Sigmoid colon (tissue), 7 donors: ENCODE data around the gene KRTAP10-6. TPM values are rescaled to one million over a fixed set of nuclear protein-coding genes. Genes with fewer than 3 reads are reported as not detected.
"Not testable (repeated sequence)": the region's sequence is repeated elsewhere in the genome, so short reads cannot be mapped to it uniquely, and the experiment has no call there.

ENCODE experiments used
- DNase-seq: peaks from one replicate; pipeline ENCODE4 v3.0.0-alpha.2; 2019
- H3K27ac ChIP-seq, 4 donors: fragments of 200-600 bp; sonication (generic); one replicate each; pipeline ENCODE4 v1.5.1; 2016 to 2019; ENCODE audit warnings: mild to moderate bottlenecking in 1 of 4
- H3K27me3 ChIP-seq, 3 donors: fragments of 200-600 bp; sonication (generic); one replicate each; pipeline ENCODE4 v1.5.1; 2019; ENCODE audit warnings: mild to moderate bottlenecking in 1 of 3
- H3K36me3 ChIP-seq, 4 donors: fragments of 200-600 bp; sonication (generic); one replicate each; pipeline ENCODE4 v1.5.1; 2016 to 2019
- H3K4me1 ChIP-seq, 4 donors: fragments of 200-600 bp; sonication (generic); one replicate each; pipeline ENCODE4 v1.5.1; 2017 to 2019
- H3K4me3 ChIP-seq, 4 donors: fragments of 200-600 bp; sonication (generic); one replicate each; pipeline ENCODE4 v1.5.1; 2017 to 2019; ENCODE audit warnings: mild to moderate bottlenecking in 2 of 4, moderate library complexity in 1 of 4
- H3K9me3 ChIP-seq, 4 donors: fragments of 200-600 bp in 3 of 4; sonication (generic) in 3 of 4; one replicate each; pipeline versions ENCODE4 v1.5.1 to v1.6.1; 2013 to 2019
- CTCF ChIP-seq, 4 experiments: fragments of 450-650 bp in 3 of 4; fragments of 200-600 bp in 1 of 4; IDR thresholded peaks; one replicate each; pipeline ENCODE4 v1.5.1; 2016 to 2019; ENCODE audit warnings: antibody characterized with exemption in 4 of 4, mild to moderate bottlenecking in 3 of 4, moderate library complexity in 2 of 4
- EP300 ChIP-seq, 4 donors: sonication (generic); formaldehyde crosslinking; IDR thresholded peaks; one replicate each; pipeline ENCODE4 v1.6.1; 2017; ENCODE audit warnings: antibody characterized with exemption in 4 of 4
- POLR2A ChIP-seq, 2 donors: fragments of 450-650 bp; IDR thresholded peaks; one replicate each; pipeline ENCODE4 v1.6.1; 2016; ENCODE audit warnings: antibody characterized with exemption in 2 of 2, mild to moderate bottlenecking in 2 of 2, moderate library complexity in 2 of 2
- POLR2AphosphoS5 ChIP-seq, 4 donors: sonication (generic); formaldehyde crosslinking; IDR thresholded peaks; one replicate each; pipeline ENCODE4 v1.6.1; 2017; ENCODE audit warnings: antibody characterized with exemption in 4 of 4
- WGBS, 2 donors: extraction: QIAGEN DNeasy Blood & Tissue Kit; methylation state at CpG; one replicate each; pipeline ENCODE4 v1.1.7; 2013; 5-methylcytosine and 5-hydroxymethylcytosine counted together
- intact Hi-C: fragments of 100-400 bp; cut with DNase I; formaldehyde crosslinking; loops from one replicate; pipeline ENCODE4 v1.15.1; 2023
- polyA plus RNA-seq, 3 donors: library from polyadenylated mRNA; stranded (reverse); fragments of 200-250 nt; gene quantifications; one replicate each; pipeline ENCODE4 v1.2.3, GENCODE V29; 2013
- total RNA-seq, 4 donors: library from RNA; depleted of rRNA; stranded (reverse); fragments of >200 nt; gene quantifications; one replicate each; pipeline ENCODE4 v1.1.0, GENCODE V29; 2016
- donor health status: healthy with polysubstance abuse.
- donor health status: Bipolar disorder and iron deficiency.
- donor health status: healthy.

KRTAP10-6 gene
- total and polyA plus RNA-seq, 7 donors: not detected

GRCh38 chr21:44602463-44602850 is 10.2 kb upstream of the KRTAP10-6 start:
- H3K36me3 ChIP-seq: no peaks in the 10 kb centered on the region

GRCh38 chr21:44601596-44602462 is 9.5 kb upstream of the KRTAP10-6 start:
- Histone ChIP-seq H3K27me3 (peaks cover 0 to 39% (median 15%) of the 10 kb centered on the region in 3 donors), H3K36me3 (no peaks in the 10 kb centered on the region), H3K27ac (no peak overlapping the region), H3K4me3 (no peak overlapping the region), H3K4me1 (no peaks in the 10 kb centered on the region), H3K9me3 (no peaks in the 10 kb centered on the region)
- 66 to 80% methylated on average over 23 of the region's 23 CpGs for WGBS, 2 donors
- no peak for TF ChIP-seq CTCF (IDR thresholded peaks at IDR 0.05)
- no peak for TF ChIP-seq POLR2AphosphoS5 (IDR thresholded peaks at IDR 0.05)
- no peak for TF ChIP-seq EP300 (IDR thresholded peaks at IDR 0.05)
- no peak for TF ChIP-seq POLR2A (IDR thresholded peaks at IDR 0.05)
- no peak for DNase-seq
- intact Hi-C loops: no loop called here

More at GRCh38 chr21:44602463-44602850, 10.2 kb upstream of the KRTAP10-6 start:
- WGBS, 2 donors: 61 to 82% methylated on average over 20 to 21 of the region's 21 CpGs
- Histone ChIP-seq H3K27me3 (peaks cover 0 to 39% (median 15%) of the 10 kb centered on the region in 3 donors), H3K4me1 (no peaks in the 10 kb centered on the region), H3K27ac (no peak overlapping the region), H3K9me3 (no peaks in the 10 kb centered on the region), H3K4me3 (no peak overlapping the region)
- no peak for TF ChIP-seq POLR2AphosphoS5 (IDR thresholded peaks at IDR 0.05)
- TF ChIP-seq EP300 (IDR thresholded peaks at IDR 0.05): no peak
- TF ChIP-seq CTCF (IDR thresholded peaks at IDR 0.05): no peak
- TF ChIP-seq POLR2A (IDR thresholded peaks at IDR 0.05): no peak
- intact Hi-C loops: no loop called here
- DNase-seq: no peak

DNA sequence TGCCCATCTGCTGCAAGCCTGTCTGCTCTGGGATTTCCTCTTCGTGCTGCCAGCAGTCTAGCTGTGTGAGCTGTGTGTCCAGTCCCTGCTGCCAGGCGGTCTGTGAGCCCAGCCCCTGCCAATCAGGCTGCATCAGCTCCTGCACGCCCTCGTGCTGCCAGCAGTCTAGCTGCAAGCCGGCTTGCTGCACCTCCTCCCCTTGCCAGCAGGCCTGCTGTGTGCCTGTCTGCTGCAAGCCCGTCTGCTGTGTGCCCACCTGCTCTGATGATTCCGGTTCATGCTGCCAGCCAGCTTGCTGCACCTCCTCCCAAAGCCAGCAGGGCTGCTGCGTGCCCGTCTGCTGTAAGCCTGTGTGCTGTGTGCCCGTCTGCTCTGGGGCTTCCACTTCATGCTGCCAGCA is 8.8 kb upstream of the KRTAP10-6 start:
- peaks cover 0 to 39% (median 15%) of the 10 kb centered on the region in 3 donors for H3K27me3 ChIP-seq
- H3K4me3 ChIP-seq: not testable (repeated sequence)

DNA sequence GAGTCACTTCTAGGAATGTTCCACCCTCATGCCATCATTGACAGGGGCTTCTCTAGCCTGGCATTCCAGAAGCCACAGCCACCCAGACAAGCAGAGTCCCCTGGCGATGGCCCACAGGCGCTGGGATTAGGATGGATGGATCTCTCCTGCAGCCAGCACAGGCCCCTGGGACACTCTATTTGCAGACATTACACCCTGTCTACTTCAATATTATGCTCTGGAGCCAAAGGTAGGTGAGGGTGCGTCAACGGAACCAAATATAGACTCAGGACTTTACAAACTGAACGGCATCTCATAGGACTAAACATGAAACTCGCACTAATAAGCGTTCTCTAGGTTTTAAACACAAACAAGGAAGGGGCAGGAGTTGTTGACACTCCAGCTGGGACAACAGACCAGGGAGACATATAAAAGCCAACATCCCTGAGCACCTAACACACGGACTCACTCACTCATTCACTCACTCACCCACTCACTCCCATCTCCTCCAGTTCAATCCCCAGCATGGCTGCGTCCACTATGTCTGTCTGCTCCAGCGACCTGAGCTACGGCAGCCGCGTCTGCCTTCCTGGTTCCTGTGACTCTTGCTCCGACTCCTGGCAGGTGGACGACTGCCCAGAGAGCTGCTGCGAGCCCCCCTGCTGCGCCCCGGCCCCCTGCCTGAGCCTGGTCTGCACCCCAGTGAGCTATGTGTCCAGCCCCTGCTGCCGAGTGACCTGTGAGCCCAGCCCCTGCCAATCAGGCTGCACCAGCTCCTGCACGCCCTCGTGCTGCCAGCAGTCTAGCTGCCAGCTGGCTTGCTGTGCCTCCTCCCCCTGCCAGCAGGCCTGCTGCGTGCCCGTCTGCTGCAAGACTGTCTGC is 8.0 kb upstream of the KRTAP10-6 start, which contains the start of gene KRTAP10-7:
Gene KRTAP10-7, plus strand, starts transcription at position 480 of the 861 bp plus-strand sequence. Its CDS starts 25 bp downstream, at position 505.
- H3K9me3 ChIP-seq, intact Hi-C loops, H3K27ac ChIP-seq, H3K4me1 ChIP-seq, H3K4me3 ChIP-seq, DNase-seq, H3K36me3 ChIP-seq: not testable (repeated sequence)
- 48 to 72% methylated on average over 23 of the region's 23 CpGs for WGBS, 2 donors
- H3K27me3 ChIP-seq: peaks cover 0 to 39% (median 15%) of the 10 kb centered on the region in 3 donors

More for the DNA sequence above, 8.8 kb upstream of the KRTAP10-6 start:
- H3K9me3 ChIP-seq, H3K4me1 ChIP-seq, H3K36me3 ChIP-seq, DNase-seq, H3K27ac ChIP-seq, intact Hi-C loops: not testable (repeated sequence)
- WGBS, 2 donors: 48 to 73% methylated on average over 10 of the region's 10 CpGs

DNA sequence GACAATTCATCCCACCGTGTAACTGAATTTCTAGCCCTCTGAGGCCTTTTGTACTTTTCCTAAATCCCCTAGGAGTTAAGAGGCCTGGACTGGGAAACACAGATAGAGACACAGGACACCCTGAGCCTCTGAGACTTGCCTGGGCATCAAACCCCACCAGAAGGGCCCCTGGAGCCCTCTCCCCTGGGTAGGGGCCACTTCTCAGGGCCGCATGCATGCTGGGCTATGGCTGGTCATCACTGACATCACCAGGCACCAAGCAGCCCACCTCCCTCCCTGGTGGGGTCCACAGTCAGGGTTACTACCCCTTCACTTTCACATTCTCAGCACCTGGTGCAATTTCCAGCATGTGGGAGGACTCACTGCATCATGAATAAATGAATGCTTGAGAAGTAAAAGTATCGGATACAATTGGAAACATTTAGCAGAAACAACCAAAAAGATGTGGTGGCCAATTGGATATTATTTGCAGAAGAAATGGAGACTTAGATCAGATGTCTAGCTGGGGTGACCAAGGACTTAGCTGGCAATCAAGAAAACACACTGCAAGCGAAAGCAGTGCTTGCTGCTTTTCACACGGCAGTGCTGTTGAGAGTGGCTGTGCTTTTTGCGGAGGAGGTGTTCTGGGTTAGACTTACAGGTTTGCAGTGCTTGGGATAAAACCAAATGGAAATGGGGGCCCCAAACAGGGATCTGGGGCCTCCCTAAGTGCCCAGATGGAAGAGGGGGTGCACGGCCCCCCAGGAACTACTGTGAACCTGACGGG is 7.1 kb upstream of the KRTAP10-6 start:
- 85 to 88% methylated on average over 8 of the region's 8 CpGs for WGBS, 2 donors
- no peaks in the 10 kb centered on the region for H3K36me3 ChIP-seq
- H3K27ac ChIP-seq: no peak overlapping the region
- intact Hi-C loops: no loop called here
- H3K4me1 ChIP-seq: no peaks in the 10 kb centered on the region
- TF ChIP-seq POLR2AphosphoS5 (IDR thresholded peaks at IDR 0.05) (no peak), CTCF (IDR thresholded peaks at IDR 0.05) (no peak), POLR2A (IDR thresholded peaks at IDR 0.05) (no peak), EP300 (IDR thresholded peaks at IDR 0.05) (no peak)
- no peak for DNase-seq
- H3K27me3 ChIP-seq: peaks cover 0 to 39% (median 15%) of the 10 kb centered on the region in 3 donors
- H3K4me3 ChIP-seq: no peak overlapping the region
- no peaks in the 10 kb centered on the region for H3K9me3 ChIP-seq
